HCT116 (cell line): Measurements from ENCODE around the gene FAM219A. TPM values are rescaled to one million over a fixed set of nuclear protein-coding genes. Genes with fewer than 3 reads are reported as not detected.
A peak's percentile ranks its signal among the peaks of the same experiment; 100 is the strongest.
"Not testable (repeated sequence)": the region's sequence is repeated elsewhere in the genome, so short reads cannot be mapped to it uniquely, and the experiment has no call there.

Source experiments
- ATAC-seq: fragments of 200-7000 bp; cut with Tn5 transposase; 2 replicates; pipeline ENCODE4 v1.9.1; 2020; ENCODE audit warnings: mild to moderate bottlenecking, moderate library complexity
- BruUV-seq: library from RNA; stranded (reverse); fragments of 400-500 nt; replicated peaks from 2 replicates; lab custom pipeline; 2021; lab: Mats Ljungman, UMichigan
- CTCF ChIA-PET: fragments of 300-600 bp; sonication (Branson Sonifier 250); formaldehyde crosslinking; loops from one replicate; lab custom pipeline; 2021; ENCODE audit warnings: antibody characterized with exemption; lab: Charles Lee
- POLR2A ChIA-PET: fragments of 300-600, 350-600 bp; sonication (Branson Sonifier 250); formaldehyde crosslinking; loops from one replicate; lab custom pipeline; 2021; ENCODE audit warnings: antibody characterized with exemption; lab: Charles Lee
- RAD21 ChIA-PET, 2 experiments: fragments of 300-600 bp; sonication (Branson Sonifier 250); formaldehyde crosslinking; loops; one replicate each; lab custom pipeline; 2023; ENCODE audit warnings: low total read pairs in 2 of 2; ENCODE audit not compliant: uncharacterized antibody in 2 of 2, unreplicated experiment in 2 of 2, low non-redundant PET in 1 of 2; lab: Charles Lee
- DNase-seq: peaks from one replicate; pipeline ENCODE4 v3.0.0-alpha.2; 2010; ENCODE audit warnings: low read depth, low spot score
- H2AFZ ChIP-seq: fragments of 200-600 bp; shearing (Covaris generic), sonication (generic); 2 replicates; pipeline ENCODE4 v1.6.1; 2017; ENCODE audit warnings: low read depth, mixed run types, mixed read lengths, antibody characterized with exemption, low read length; ENCODE audit not compliant: poor library complexity, severe bottlenecking
- H3K27ac ChIP-seq: 2 replicates; pipeline ENCODE4 v1.5.1; 2012; ENCODE audit warnings: low read depth, low read length
- H3K27me3 ChIP-seq: fragments of 200-600 bp; sonication (generic); 2 replicates; pipeline ENCODE4 v1.6.1; 2016; ENCODE audit warnings: mixed run types, low read length, mixed read lengths; ENCODE audit not compliant: insufficient read depth
- H3K36me3 ChIP-seq, 2 experiments: fragments of 200-500 bp in 1 of 2; fragments of 200-600 bp in 1 of 2; sonication (Bioruptor generic) in 1 of 2; sonication (generic) in 1 of 2; 2 replicates each; pipeline versions ENCODE4 v1.5.1 to v1.6.1; 2014 to 2016; ENCODE audit warnings: low read length in 2 of 2, inconsistent platforms in 1 of 2, mixed read lengths in 1 of 2, mixed run types in 1 of 2; ENCODE audit not compliant: insufficient read depth in 2 of 2, control insufficient read depth in 1 of 2
- H3K4me1 ChIP-seq, 2 experiments: fragments of 200-600 bp in 1 of 2; sonication (generic) in 1 of 2; 2 replicates each; pipeline versions ENCODE4 v1.5.1 to v1.6.1; 2012 to 2017; ENCODE audit warnings: low read length in 2 of 2, inconsistent platforms in 1 of 2, mild to moderate bottlenecking in 1 of 2, mixed read lengths in 1 of 2, mixed run types in 1 of 2, moderate library complexity in 1 of 2; ENCODE audit not compliant: insufficient read depth in 2 of 2, control insufficient read depth in 1 of 2
- H3K4me2 ChIP-seq: fragments of 200-600 bp; sonication (generic); 2 replicates; pipeline ENCODE4 v1.6.1; 2017; ENCODE audit warnings: mixed run types, low read length, mixed read lengths
- H3K4me3 ChIP-seq, 2 experiments: fragments of 200-600 bp in 1 of 2; sonication (generic) in 1 of 2; replicated peaks in 1 of 2; 2 replicates each; pipeline ENCODE4 v1.5.1; 2011 to 2016; ENCODE audit warnings: low read length in 2 of 2, control low read depth in 1 of 2, low read depth in 1 of 2, mild to moderate bottlenecking in 1 of 2, mixed read lengths in 1 of 2, mixed run types in 1 of 2
- H3K79me2 ChIP-seq: fragments of 200-600 bp; sonication (generic); 2 replicates; pipeline ENCODE4 v1.6.1; 2017; ENCODE audit warnings: mild to moderate bottlenecking, mixed run types, low read length, moderate library complexity, mixed read lengths; ENCODE audit not compliant: insufficient read depth
- H3K9ac ChIP-seq: fragments of 200-600 bp; sonication (generic); 2 replicates; pipeline ENCODE4 v1.6.1; 2016; ENCODE audit warnings: low read length, mixed read lengths
- H3K9me2 ChIP-seq: fragments of 200-600 bp; sonication (generic), shearing (Covaris generic); 2 replicates; pipeline ENCODE4 v1.6.1; 2017; ENCODE audit warnings: mixed run types, mild to moderate bottlenecking, moderate library complexity; ENCODE audit not compliant: insufficient read depth
- H3K9me3 ChIP-seq, 2 experiments: fragments of 200-500 bp in 1 of 2; fragments of 200-600 bp in 1 of 2; sonication (Bioruptor generic) in 1 of 2; sonication (generic) in 1 of 2; 2 replicates each; pipeline ENCODE4 v1.6.1; 2014 to 2017; ENCODE audit warnings: low read length in 2 of 2, mixed read lengths in 2 of 2, inconsistent platforms in 1 of 2, low read depth in 1 of 2, mild to moderate bottlenecking in 1 of 2, mixed run types in 1 of 2, moderate library complexity in 1 of 2; ENCODE audit not compliant: control insufficient read depth in 1 of 2, insufficient read depth in 1 of 2
- H4K20me1 ChIP-seq: fragments of 200-600 bp; sonication (generic), shearing (Covaris generic); 2 replicates; pipeline ENCODE4 v1.6.1; 2017; ENCODE audit warnings: mixed run types, mild to moderate bottlenecking, moderate library complexity; ENCODE audit not compliant: insufficient read depth
- ELF1 ChIP-seq: IDR thresholded peaks from 2 replicates; pipeline ENCODE4 v1.6.1; 2012; ENCODE audit warnings: low read depth, borderline replicate concordance
- RAD21 ChIP-seq: IDR thresholded peaks from 2 replicates; pipeline ENCODE4 v1.6.1; 2012; ENCODE audit warnings: low read depth, mild to moderate bottlenecking
- intact Hi-C: fragments of 100-400 bp; cut with micrococcal nuclease; formaldehyde crosslinking; loops from 2 replicates; pipeline ENCODE4 v1.10.0; 2022
- total RNA-seq: library from RNA; stranded (reverse); gene quantifications from one replicate; pipeline ENCODE4 v1.2.1, GENCODE V29; 2021; ENCODE audit not compliant: unreplicated experiment
- TF ChIP-seq, protein P1 (sequence below), 3 experiments: fragments of 200-600 bp in 1 of 3; sonication (generic) in 1 of 3; IDR thresholded peaks in 2 of 3; conservative IDR thresholded peaks in 1 of 3; 2 replicates each; pipeline ENCODE4 v1.5.1; 2012 to 2017; ENCODE audit warnings: low read depth in 2 of 3, low read length in 2 of 3, antibody characterized with exemption in 1 of 3, borderline replicate concordance in 1 of 3, control low read depth in 1 of 3, mild to moderate bottlenecking in 1 of 3, mixed read lengths in 1 of 3, mixed run types in 1 of 3, moderate library complexity in 1 of 3; ENCODE audit not compliant: insufficient read depth in 1 of 3

FAM219A gene
- total RNA-seq, 1 experiment from 2014 or later: 13.4 TPM

DNA sequence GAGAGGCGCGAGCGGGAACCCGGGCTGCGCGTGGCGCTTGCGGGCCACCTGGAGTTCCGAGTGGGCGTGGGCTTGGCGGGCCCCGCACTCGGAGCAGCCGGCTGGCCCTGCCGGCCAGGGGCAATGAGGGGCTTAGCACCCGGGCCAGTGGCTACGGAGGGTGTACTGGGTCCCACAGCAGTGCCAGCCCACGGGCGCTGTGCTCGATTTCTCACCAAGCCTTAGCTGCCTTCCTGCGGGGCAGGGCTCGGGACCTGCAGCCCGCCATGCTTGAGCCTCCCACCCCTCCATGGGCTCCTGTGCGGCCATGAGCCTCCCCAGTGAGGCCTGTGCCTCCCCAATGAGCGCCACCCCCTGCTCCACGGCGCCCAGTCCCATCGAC is 20.5 kb downstream of the FAM219A start:
- H3K36me3 ChIP-seq, ATAC-seq, H3K27ac ChIP-seq, H3K79me2 ChIP-seq, BruUV-seq, POLR2A ChIA-PET, H3K27me3 ChIP-seq, H3K4me3 ChIP-seq, H3K9ac ChIP-seq, H3K9me3 ChIP-seq, DNase-seq, H3K4me2 ChIP-seq, H4K20me1 ChIP-seq, H2AFZ ChIP-seq, H3K4me1 ChIP-seq, H3K9me2 ChIP-seq: not testable (repeated sequence)
- intact Hi-C loops: loop anchor here (1.0 kb wide), 3 partner anchors 62 to 153 kb away; no protein-coding TSS in a partner anchor
- CTCF ChIA-PET: interaction anchor here (1.4 to 1.8 kb wide), 4 partner anchors 25 to 166 kb away, joined by 3 to 7 read pairs (median 5); no protein-coding TSS in a partner anchor
- RAD21 ChIA-PET: interaction anchor here in 1 of 2 experiments (1.3 kb wide), 1 partner anchor 154 kb away, joined by 3 read pairs; no protein-coding TSS in a partner anchor

DNA sequence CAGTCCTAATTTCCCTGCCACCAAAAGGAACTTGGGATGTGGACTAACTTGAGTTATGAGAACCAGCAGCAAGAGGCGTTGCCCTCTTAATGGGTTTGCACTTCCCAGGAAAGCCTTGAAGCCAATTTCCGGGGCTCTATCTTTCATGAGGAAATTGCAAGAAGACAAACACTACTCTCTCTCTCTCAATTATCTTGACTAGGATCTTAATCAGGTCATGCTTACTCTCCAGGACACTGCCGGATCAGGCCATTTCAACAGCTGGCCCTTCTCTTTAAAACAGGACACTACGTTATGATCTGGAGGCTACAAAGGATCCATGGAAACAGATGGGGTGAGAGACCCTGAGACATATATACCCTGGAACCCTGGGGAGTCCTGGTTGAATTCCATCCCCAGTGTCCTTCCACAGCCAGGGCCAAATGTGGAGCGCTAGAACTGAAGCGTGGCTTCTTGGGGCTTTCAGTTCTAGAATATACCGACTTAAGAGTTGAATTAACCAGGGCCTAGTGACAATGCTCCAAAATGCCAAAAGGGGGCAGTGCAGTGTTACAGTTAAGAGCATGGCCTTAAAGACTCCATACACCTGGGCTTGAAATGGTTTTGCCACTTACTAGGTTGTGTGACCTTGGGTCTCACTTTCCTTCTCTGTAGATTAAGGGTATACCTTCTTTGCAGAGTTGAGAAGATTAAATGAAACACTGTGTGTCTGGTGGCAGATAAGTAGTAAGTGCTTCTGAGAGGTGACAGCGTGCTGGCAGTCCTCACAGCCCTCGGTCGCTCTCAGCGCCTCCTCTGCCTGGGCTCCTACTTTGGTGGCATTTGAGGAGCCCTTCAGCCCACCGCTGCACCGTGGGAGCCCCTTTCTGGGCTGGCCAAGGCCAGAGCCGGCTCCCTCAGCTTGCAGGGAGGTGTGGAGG is 21.1 kb downstream of the FAM219A start:
- Histone ChIP-seq H3K9me2 (no peaks in the 10 kb centered on the region), H3K79me2 (no peaks in the 10 kb centered on the region; the same call in 1 of the 2 replicates), H3K4me2 (no peak overlapping the region), H3K4me1 (no peaks in the 10 kb centered on the region; a peak in 1 of 4 replicates), H2AFZ (no peak overlapping the region), H3K27me3 (no peaks in the 10 kb centered on the region), H3K27ac (no peak overlapping the region), H4K20me1 (no peaks in the 10 kb centered on the region), H3K4me3 (no peak overlapping the region), H3K36me3 (no peaks in the 10 kb centered on the region), H3K9ac (no peak overlapping the region), H3K9me3 (no peaks in the 10 kb centered on the region)
- POLR2A ChIA-PET: no interaction called here
- TF ChIP-seq ELF1: no peak
- TF ChIP-seq, protein P1, sequence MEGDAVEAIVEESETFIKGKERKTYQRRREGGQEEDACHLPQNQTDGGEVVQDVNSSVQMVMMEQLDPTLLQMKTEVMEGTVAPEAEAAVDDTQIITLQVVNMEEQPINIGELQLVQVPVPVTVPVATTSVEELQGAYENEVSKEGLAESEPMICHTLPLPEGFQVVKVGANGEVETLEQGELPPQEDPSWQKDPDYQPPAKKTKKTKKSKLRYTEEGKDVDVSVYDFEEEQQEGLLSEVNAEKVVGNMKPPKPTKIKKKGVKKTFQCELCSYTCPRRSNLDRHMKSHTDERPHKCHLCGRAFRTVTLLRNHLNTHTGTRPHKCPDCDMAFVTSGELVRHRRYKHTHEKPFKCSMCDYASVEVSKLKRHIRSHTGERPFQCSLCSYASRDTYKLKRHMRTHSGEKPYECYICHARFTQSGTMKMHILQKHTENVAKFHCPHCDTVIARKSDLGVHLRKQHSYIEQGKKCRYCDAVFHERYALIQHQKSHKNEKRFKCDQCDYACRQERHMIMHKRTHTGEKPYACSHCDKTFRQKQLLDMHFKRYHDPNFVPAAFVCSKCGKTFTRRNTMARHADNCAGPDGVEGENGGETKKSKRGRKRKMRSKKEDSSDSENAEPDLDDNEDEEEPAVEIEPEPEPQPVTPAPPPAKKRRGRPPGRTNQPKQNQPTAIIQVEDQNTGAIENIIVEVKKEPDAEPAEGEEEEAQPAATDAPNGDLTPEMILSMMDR (IDR thresholded peaks at IDR 0.05 in 2 of 3, conservative IDR thresholded peaks at IDR 0.05 in 1 of 3; ENCODE audit: borderline replicate concordance in 1 of 3, insufficient read depth in 1 of 3, low read depth in 2 of 3, low read length in 2 of 3): peak; percentile 75 to 90 (median 82)
- TF ChIP-seq RAD21: peak; percentile 93
- intact Hi-C loops: loop anchor here (1.0 kb wide), 3 partner anchors 63 to 154 kb away; no protein-coding TSS in a partner anchor
- BruUV-seq: no TSS peak
- CTCF ChIA-PET: interaction anchor here (1.4 to 2.3 kb wide), 3 partner anchors 111 to 155 kb away, joined by 5 to 7 read pairs (median 7); no protein-coding TSS in a partner anchor
- RAD21 ChIA-PET: no interaction called here
- ATAC-seq: peak; percentile 96
- DNase-seq: peak; percentile 67
